ENCODE measurements around the gene ASPHD2.

ASPHD2 gene

DNA sequence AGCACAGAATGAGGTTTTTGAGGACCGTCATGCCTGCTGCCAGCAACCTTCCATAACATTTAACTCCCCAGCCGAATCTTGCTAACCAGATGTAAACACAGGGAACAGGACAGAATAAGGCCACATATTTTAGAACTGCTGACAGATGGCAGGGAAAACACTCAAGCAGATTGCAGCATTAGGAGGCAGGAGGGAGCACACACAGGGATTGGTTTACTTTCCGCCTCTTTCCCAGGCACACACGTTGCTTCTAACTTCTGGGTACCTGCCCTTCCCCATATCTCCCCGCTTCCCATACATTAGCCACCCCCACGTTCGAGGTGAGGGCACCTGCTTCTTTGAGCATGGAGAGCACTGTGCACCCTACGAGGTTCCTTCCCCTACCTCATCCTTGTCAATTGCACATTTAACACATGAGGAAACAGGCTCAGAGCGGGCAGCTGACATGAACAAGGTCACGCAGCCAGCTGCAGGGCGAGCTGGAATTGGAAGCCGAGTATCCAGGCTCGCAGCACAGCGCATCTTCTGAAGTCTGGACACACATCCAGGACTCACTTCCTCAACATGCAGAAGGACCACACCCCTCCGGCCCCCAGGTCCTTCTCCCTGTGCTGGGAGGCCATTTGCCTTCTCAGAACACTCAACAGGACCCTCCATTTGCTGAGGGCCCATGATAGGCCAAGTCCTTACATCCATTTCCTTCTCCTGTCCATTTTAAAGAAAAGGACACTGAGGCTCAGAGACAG, 18.7 kb downstream of the ASPHD2 start:
- no peak for FAIRE-seq
- no peak for DNase-seq (ENCODE audit: insufficient read length, low spot score)
- TF ChIP-seq, protein P1, sequence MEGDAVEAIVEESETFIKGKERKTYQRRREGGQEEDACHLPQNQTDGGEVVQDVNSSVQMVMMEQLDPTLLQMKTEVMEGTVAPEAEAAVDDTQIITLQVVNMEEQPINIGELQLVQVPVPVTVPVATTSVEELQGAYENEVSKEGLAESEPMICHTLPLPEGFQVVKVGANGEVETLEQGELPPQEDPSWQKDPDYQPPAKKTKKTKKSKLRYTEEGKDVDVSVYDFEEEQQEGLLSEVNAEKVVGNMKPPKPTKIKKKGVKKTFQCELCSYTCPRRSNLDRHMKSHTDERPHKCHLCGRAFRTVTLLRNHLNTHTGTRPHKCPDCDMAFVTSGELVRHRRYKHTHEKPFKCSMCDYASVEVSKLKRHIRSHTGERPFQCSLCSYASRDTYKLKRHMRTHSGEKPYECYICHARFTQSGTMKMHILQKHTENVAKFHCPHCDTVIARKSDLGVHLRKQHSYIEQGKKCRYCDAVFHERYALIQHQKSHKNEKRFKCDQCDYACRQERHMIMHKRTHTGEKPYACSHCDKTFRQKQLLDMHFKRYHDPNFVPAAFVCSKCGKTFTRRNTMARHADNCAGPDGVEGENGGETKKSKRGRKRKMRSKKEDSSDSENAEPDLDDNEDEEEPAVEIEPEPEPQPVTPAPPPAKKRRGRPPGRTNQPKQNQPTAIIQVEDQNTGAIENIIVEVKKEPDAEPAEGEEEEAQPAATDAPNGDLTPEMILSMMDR (IDR thresholded peaks at IDR 0.05; ENCODE audit: insufficient read depth, missing control alignments) = no peak

DNA sequence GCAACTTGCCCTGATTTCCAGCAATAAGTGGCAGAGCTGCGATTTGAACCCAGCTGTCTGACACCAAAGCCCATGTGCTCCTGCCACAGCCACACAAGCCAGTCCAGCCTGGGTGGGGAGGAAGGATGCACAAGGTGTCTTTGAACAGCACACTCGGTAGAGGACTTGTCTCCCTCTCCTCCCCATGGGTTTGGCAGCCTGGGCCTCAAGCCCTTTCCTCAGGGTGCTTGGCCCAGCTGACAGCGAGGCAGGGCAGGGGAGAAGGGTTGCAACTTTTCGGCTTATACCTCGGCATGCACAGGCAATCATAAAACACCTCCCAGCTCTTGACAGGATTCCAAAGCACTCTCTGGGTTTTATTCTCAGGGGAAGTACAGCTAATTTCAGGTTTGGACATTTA, 19.3 kb downstream of the ASPHD2 start:
- DNase-seq (ENCODE audit: insufficient read length, low spot score) (no peak), FAIRE-seq (no peak)
- TF ChIP-seq, protein P1 (IDR thresholded peaks at IDR 0.05; ENCODE audit: insufficient read depth, missing control alignments) = no peak

DNA sequence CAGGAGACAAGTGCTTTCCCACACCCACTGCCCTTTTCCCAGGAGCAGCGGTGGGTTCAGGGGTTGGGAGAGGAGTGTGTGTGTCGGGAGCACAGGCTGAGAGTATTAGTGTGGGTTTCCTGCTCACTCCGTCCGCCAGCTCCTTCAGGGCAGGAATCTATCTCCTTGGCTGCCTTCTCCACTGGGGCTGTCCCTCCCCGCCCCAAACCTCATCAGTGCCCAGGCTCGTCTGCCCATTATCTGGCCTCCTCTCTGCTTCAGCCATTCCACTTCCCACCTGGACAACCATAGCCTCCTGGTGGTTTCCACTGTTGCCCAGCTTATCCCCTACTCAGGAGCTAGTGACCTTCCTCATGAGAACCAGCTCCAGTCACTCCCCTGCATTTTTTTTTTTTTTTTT, 19.9 kb downstream of the ASPHD2 start:
- FAIRE-seq (no peak), DNase-seq (ENCODE audit: insufficient read length, low spot score) (no peak)
- TF ChIP-seq, protein P1 (IDR thresholded peaks at IDR 0.05; ENCODE audit: insufficient read depth, missing control alignments) = no peak

DNA sequence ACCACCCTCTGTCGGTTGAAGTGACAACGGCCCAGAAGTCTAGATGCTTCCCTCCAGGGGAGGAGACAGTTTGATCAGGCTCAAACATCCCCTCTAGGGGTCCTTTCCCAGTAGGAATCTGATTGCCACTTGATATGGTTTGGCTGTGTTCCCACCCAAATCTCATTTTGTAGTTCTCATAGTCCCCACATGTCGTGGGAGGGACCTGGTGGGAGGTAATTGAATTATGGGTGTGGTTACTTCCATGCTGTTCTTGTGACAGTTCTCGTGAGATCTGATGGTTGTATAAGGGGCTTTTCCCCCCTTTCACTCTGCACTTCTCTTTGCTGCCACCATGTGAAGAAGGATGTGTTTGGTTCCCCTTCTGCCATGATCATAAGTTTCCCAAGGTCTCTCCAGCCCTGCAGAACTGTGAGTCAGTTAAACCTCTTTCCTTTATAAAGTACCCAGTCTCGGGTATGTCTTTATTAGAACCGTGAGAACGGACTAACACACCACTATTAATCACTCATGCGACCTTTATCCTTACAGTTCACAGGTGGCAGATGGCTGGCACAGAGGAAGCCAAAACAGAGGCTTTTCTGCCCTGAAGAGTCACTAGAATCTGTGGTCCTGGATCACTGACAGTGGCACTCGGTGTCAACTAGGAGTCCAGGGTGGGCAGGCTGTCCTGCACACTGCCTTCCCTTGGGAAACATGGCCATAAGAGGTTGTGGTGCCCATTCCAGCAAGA, 21.6 kb downstream of the ASPHD2 start:
- no peak for FAIRE-seq
- TF ChIP-seq, protein P1 (IDR thresholded peaks at IDR 0.05; ENCODE audit: insufficient read depth, missing control alignments) = no peak
- no peak for DNase-seq (ENCODE audit: insufficient read length, low spot score)

DNA sequence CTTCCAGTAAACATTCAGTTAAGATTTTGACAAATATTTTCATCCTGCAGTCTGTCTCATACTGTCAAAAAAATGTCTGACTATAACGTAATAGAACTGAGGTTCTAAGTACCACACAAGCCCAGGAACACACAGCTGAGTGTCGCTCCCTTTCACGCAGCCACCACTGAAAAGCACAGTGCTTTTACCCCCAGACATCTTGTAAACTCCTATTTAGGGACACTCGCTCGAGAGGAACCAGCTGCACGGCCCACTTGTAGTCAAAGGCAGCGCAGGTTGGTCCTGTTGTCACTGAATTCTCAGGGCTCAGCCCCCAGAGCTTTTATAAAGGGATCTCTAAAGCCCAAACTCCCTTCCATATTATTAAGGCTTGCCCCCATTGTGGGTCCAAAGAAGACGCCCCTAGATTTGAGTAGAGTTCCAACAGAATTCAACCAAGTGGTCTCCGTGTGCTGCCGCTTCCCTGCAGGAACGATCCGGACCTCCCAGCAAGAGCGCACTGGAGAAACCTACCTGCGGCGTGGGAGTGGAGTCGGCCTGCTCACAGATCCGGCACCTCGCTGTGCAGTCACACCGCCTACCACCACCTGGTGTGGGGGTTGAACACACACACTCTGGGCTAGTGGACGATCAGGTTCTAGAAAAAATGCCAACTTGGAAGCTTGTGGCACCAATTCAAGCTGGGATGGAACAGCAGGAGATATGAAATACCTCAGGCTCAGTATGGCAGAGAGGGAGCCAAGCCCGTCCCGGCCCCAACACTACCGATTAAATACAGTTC, 23.4 kb downstream of the ASPHD2 start:
- TF ChIP-seq, protein P1 (IDR thresholded peaks at IDR 0.05; ENCODE audit: insufficient read depth, missing control alignments) = no peak
- DNase-seq (ENCODE audit: insufficient read length, low spot score) = no peak
- FAIRE-seq = no peak

DNA sequence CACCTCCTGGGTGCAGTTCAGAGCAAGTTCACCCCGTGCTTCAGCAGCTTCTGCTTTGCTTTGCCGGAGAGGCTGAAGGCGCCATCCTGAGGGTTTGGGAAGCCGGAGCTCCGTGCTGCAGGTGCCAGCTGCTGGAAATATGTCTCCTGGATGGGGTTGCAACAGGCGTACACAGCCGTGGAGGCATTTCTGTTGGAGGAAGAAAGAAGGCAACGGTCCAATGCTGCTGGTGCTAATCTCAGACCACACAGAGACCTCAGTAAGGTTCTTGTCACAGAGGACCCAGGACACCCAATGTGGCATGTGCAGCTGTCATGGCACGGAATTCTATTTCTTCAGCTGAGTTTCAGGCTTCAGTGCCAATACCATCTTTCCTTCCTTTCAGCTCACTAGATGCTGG, 24.2 kb downstream of the ASPHD2 start:
- TF ChIP-seq, protein P1 (IDR thresholded peaks at IDR 0.05; ENCODE audit: insufficient read depth, missing control alignments) = no peak
- DNase-seq (ENCODE audit: insufficient read length, low spot score) = no peak
- no peak for FAIRE-seq

Measured in D721Med (cell line).